Right renal pelvis (tissue), 4 donors: ENCODE measurements around the gene MRTFB. TPM values are rescaled to one million over a fixed set of nuclear protein-coding genes. Genes with fewer than 3 reads are reported as not detected.

Source experiments
- DNase-seq, 4 donors: peaks; one replicate each; pipeline ENCODE4 v3.0.0-alpha.2; 2013; ENCODE audit warnings: low read depth in 4 of 4, low spot score in 3 of 4, missing footprints in 1 of 4
- polyA plus RNA-seq, 4 donors: library from polyadenylated mRNA; unstranded; fragments of 120-200 nt; gene quantifications; one replicate each; pipeline ENCODE4 v1.2.1, GENCODE V29; 2013; ENCODE audit not compliant: insufficient read length in 4 of 4

The MRTFB gene
- polyA plus RNA-seq, 4 donors, result 29.0 to 37.4 (median 34.8) TPM

DNA sequence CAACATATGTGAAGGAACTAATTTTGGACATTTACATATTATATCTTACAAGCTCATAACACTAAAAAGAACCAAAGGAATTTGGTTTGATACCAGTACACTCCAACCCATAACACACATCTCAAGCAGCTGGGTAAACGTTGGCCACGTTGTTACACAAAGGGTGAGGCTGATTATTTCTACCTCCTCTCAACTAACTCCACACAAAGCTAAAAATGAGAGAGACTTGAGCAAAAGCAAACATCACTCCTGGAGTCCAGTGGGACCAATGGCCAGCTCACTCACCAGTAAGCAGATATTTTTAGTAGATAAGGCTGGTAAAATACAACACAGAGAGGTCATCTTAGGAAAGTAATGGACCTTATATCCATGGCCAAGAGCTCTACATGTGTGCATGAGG is 207.6 kb downstream of the MRTFB start:
- DNase-seq, result no peak

DNA sequence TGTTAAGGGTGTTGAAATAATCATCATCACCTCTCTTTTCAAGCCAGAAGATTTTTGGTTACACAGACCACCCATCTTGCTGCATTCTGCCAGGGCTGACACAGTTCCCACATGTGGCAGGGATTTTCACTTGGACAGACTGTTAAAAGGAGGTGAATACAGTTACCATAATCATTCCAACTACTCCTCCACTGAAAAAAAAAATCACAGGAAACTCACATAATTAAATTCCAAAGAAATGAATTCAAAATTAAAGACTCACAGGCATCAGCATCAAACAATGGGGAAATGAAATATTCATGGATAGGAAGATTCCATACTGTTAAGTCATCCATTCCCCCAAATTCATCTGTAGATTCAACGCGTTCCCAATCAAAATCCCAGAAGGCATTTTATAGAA is 209.4 kb downstream of the MRTFB start:
- DNase-seq, result no peak

DNA sequence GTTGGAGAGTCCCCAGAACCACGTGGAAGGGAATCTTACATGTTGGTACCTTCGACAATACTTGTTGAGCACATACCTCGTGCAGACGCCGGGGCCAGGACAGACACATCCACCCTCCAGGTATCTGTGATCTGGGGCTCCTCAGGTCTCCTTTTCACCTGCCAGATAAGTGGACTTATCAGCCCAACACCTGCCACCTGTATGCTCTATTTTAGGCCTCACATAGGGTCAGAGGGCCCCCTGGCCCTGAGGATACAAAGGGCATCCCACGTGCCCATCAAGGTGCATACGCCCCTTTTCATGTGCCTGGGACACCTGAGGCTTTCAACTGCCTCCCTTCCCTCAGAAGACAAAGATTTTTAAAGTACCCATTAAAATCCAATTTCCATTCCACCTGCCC is 212.7 kb downstream of the MRTFB start:
- DNase-seq, result no peak

DNA sequence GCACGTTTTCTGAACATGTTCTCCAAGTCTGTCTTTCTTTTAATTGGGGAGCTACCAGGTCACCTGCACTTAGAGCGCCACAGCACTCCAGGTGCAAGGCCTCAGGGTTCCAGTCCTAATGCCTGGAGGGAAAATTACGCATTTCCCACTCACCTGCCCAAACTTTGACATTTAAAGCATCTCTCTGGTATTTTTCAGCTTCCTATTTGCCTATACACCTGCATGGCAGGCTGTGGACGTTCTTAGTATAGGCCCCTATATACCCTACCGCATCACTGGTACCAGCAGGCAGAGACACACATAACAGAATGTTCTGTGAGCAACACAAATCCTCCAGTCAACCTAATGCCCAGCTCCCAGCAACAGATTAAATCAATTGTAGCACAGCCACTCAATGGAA is 213.3 kb downstream of the MRTFB start:
- DNase-seq, result no peak

DNA sequence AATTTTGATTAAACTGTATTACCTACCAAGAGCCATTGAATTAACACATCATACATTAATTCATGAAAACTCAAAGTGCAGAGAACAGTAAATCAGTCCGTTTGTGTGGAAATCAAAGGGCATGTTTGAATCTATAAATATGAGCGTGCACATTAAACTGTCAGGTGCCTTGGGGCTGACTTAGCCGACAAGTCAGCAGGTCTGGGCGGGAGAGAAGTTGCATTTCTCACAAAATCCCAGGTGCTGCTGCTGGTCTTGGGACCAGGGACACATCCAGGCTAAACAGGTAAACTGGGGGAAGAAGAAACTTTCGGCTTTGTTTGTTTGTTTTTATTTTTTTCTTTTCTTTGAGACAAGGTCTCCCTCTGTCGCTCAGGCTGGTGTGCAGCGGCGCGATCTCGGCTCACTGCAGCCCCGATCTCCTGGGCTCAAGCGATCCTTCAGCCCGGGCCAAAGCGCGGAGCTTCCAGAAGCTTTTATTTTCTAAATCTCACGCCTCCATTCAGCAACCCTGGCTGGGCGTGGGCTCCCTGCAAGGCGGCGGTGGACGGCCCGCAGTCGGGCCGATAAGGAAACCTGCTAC is 213.9 kb downstream of the MRTFB start:
- DNase-seq, result peak in 1 of 4 donors; percentile 66

DNA sequence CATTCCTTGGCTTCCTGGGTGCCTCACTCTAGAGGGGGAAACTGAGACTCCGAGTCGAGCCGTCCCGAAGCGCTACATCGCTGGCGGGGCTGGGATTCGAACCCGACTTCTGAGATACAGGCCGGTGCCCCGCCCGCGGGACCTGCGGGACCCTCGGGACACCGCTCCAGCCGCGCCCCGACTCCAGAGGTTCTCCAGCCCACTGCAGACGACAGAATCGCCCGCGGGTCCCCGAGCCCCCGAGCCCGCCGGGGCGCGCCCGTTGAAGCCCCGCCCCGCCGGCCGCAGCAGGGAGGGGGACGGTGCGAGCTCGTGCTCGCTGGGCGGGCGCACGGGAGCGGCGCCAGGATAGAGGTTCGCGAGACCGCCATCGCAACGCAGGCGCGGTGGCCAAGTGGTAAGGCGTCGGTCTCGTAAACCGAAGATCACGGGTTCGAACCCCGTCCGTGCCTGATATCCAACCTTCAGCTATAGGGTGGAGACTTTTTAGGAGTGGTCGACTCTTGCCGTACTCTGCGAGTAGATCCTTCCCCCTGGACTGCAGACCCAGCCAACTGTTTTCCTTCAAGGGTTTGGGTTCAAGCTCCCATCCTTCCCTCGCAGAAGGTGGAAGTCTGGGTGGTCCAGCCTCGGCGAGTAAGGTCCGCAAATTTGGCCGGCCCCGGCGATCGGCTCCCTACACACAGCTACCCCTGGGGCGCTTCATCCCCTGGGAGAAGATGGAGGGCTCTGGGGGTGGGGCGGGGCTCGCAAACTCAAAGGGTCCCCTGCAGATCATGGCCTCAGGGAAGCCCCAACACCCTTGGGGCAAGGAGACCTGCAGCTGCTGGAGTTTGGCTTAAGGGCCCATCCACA is 214.6 kb downstream of the MRTFB start:
- DNase-seq, result peak; percentile 88 to 97 (median 90)

DNA sequence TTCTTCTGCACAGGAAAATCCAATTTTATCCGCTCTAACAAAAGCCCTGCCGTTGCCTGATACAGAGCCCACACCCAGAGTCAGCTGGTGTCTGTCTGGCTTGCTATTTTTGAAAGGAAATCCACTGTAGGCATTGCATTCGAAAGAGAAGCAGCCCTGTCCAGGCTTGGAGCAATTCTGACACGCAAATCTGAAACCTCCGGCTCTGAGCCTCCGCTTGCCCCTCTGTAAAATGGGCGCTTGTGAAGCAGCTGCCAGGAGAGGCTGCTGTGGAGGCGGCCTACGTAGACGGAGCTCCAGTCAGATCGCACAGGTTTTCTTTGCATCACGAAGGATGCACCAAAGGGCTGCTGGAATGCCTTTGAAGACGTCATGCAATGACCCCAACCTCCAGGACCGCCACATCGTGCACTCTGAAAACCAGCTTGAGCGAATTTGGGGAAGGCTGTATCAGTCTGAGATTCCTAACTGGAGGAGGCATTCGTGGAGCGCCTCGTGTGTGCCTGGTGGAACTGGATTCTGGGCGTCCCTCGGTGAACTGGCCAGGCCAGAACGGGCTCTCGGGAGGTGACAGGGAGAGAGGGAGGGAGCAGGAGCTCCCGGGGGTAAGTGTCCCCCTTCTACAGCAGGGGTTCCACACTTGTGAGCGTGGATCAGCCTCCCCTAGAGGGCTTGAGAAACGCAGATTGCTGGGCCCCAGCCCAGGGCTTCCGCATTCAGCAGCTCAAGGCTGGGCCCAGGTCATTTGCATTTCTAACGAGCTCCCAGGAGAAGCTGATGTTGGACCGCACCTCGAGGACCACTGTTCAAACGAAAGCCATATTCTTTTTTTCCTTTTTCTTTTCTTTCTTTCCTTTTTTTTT is 215.5 kb downstream of the MRTFB start:
- no peak for DNase-seq

DNA sequence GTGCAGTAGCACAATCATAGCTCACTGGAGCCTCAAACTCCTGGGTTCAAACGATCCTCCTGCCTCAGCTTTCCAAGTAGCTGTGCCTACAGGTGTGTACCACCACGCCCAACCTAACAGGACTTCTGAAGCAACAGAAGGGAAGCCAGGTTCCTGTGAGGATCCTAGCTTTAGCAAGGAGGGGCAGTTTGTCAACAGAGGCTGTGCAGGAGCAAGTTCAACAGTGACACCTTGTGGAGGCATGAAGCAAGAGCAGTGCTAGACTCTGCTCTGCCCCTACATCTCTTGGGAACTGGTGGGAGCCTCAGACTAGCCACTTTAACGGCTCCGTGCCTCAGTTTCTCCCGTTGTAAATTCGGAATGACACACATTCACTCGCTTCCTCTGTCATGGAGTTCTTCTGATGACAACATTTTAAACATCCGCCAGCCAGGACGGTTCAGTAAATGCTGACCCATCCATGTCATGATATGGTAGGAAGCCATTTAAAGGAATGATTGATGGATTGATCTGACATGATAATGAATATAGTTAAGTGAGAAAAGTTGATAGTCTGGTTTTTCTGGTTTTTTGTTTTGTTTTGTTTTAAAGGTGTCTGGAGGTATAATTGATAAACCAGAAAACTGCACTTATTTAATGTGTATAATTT is 218.7 kb downstream of the MRTFB start:
- DNase-seq, result no peak

DNA sequence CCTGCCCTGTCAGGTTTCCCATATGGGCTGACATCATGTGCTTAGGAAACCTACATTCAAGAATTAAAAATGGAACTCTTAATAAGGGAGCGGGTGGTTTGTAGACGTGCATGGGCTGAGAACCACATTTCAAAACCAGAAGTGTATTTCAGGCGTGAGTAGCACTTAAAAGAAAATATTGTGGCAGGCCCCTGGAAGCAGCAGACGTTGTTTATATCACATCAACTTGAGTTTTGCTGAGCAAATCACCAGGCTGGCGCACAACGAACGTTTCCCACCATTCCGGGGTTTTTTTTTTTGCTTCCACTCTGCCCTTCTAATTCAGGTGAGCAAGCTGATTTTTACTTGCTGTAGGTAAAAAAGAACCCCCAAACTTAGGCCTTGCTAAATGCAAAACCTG is 220.2 kb downstream of the MRTFB start:
- DNase-seq, result no peak

DNA sequence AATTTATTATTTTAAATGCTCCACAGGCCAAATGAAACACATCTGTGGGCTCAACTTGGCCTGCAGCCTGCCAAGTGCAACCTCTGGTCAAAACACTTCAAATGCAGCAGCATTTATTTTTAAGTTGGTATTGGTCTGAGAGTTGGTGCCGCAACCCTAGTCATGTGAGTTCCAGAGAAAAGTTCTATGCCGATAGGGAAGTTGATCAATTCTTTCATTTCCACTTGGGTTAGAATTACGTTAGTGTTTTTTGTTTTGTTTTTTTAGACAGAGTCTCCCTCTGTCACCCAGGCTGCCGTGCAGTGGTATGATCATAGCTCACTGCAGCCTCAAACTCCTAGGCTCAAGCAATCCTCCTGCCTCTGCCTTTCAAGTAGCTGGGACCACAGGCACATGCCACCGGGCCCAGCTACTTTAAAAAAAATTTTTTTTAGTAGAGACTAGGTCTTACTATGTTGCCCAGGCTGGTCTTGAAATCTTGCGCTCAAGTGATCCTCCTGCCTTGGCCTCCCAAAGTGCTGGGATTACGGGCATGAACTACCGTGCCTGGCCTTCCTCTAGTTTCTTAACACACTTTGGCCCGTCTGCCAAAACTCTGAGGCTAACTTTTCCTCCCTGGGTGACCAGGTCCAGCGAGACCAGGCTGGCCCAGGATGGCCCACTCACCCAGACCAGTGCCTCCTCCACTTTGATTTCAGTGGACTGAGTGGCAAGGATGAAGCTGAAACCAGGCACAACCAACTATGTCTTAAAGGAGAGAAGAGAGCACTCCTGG is 221.1 kb downstream of the MRTFB start:
- no peak for DNase-seq

DNA sequence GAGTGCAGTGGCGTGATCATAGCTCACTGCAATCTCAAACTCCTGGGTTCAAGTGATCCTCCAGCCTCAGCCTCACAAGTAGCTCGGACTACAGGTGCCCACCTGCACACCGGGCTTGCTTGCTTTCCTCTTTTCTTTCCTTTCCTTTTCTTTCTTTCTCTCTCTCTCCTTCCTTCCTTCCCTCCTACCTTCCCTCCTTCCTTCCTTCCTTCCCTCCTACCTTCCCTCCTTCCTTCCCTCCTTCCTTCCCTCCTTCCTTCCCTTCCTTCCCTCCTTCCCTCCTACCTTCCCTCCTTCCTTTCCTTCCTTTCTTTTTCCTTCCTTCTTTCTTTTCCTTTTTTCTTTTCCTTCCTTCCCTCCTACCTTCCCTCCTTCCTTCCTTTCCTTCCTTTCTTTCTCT is 225.5 kb downstream of the MRTFB start:
- DNase-seq, result no peak

DNA sequence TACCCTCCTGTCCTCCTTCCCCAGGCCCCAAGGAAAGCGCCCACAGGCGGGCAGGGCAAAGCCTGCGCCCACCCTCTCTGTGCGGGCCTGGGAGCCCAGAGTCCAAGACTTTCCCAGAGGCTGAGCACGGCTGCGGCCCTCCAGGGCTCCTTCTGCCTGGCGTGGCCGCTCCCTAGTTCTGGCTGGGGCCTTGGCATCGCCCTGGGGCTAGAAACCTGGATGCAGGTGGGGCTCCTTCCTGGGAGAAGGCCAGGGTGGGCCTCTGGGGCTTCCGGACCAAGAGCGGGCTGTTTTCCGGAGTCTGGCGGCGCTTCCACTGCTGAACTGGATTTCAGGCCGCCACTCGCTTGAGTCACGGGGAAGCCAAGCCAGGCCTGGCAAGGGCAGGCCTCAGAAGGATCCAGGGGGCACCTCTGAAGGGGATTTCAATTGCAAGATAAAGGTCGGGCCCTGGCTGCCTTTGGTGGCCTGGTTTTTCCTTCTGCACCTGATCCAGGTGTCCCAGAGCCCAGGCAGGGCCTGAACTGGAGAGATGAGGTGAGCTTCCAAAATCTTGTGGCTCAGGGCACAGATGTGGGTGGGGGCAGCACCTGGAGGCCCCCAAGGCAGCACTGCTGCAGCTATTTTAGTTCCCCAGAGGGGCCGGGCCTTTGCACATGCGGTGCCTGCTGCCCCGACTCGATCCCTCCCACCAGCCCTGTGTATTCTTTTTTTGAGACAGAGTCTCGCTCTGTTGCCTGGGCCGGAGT is 227.4 kb downstream of the MRTFB start:
- no peak for DNase-seq

DNA sequence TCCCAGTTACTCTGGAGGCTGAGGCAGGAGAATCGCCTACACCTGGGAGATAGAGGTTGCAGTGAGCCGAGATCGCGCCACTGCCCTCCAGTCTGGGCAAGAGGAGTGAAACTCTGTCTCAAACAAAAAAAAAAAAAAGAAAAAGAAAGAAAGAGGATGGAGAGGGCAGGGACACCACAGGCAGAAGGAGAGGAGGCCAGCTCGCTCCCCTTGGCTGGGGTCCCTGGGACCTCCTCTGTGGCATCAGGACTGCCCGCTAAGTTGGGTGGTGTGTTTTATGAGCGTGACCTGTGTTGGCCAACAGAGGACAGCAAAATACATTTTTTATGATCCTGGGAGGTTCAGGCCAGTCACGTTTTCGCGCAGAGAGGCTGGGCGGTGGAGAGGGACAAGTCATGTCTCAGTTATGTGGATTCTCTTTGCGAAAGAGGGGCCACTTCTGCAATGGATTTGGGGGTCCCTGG is 229.6 kb downstream of the MRTFB start:
- DNase-seq, result no peak

DNA sequence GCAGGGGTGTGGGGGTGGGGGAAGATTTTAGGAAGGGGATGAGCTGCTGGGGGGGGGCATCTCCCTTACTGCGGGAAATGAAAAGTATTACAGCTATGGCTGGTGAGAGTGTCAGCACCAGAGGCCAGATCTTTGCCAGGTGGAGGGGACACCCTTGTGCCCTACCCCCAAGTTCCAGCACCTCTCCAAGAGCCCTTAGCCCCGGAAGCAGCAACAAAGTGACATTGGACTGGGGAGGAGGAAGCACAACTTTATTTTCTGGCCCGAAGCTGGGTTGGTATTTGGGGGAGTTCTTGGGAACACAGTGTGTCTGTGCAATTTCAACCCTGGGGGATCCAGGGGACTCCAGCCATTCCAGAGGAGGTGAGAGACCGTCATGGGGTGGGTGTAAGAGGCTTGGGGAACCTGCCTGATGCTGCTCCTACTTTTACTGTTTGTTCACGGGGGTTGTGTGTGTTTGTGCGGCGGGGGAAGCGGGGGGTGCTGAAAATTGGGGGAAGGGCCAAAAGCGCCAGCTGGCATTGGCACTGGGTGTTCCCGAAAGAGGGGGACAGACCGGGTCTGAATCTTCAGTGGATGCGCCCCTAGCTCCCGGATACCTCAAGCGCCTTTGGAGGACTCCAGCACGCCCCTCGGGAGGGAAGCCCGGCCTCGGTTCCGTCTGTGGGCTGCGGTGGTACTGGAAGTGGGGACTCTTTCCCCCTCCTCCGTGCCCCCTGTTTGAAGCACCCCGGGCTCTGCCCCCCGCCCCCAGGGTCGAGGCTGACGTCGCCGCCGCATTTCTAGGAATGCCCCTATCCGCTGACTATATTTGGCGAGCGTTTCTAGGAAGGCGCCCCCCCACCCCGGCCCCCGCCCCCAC is 230.3 kb downstream of the MRTFB start:
- no peak for DNase-seq

DNA sequence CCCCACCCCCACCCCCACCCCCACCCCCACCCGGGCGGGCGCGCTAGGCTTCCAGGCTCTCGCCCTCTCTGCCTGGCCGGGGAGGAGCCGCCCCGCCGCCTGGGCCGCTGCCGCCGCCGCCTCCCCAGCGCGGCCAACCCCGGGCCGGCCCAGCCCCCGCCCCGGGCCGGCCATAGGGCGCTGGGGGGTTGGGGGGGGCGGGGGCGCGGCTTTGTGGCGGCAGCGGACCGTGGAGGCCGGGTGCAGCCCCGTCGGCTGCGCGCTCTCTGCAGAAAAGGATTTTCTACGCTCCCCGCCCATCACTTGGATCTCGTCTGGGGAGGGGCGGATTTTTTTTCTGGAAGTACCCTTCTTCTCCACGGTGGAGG is 230.9 kb downstream of the MRTFB start:
- DNase-seq, result no peak

DNA sequence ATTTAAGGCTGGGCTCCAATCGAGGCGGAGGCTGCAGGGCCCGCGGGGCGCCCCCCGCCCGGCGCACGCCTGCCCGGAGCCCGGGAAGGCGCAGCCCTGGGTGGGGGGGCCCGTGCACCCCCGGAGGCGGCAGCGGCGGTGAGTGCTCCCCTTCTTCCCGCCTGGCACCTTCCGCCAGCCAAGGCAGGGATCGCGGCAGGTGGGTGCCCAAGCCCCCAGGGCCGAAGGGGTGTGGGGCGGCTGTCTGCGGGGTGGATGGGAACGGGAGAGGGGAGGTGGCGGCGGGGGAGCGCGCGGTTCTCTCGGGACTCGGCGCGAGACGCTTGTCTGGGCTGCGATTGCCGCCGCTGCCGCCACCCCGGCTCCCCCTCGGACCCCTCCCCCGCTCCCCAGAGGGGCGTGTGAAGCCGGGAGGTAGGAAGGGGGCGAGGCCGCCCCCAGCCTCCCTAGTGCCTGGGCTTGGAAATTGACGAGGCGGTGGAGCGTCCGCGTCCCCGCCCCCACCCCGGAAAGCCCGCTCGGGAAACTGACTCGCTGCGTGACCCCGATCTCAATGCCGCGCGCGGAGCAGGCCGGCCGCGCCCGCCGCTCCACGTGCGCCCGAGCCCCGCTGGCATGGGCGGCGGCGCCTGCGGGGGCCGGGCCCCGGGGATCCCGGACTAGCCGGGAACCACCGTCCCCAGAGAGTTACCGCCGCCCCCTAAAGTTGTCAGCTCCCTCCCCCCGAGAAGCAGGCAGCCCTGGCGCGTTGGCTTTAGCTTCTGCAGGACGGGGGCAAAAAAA is 231.5 kb downstream of the MRTFB start:
- DNase-seq, result no peak

DNA sequence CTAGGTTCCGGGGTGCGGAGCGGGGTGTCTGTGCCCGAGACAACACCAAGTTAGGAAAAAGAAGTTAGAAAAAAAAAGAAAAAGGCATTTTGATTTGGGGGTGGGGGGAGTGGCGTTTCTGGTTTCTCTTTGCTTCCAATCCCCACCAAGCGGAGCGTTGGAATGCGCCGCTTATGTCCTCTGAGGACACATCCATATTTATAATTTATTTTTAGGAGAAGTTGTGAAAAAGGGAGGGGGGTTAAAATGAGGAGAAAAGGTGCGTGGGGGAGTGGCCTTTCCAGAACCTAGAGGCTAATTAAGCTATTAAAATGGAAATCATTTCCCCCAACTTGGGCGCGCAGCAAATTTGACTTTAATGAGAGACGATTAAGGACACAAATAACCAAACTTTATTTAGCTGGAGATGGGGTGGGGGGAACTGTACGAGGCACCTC is 232.1 kb downstream of the MRTFB start:
- DNase-seq, result no peak
